BLaER1 treated with 17β-estradiol and CSF1 and Interleukin-3, amounts not matched to agents 10 nM and 100 nM (cell line): ENCODE measurements around the gene GNA12.
A peak's percentile ranks its signal among the peaks of the same experiment; 100 is the strongest.

Experiments
- H3K27ac ChIP-seq, 11 experiments: shearing (Covaris generic); formaldehyde crosslinking; 2 replicates each; pipeline ENCODE4 v1.8.1; 2022
- H3K27me3 ChIP-seq, 11 experiments: shearing (Covaris generic); formaldehyde crosslinking; 2 replicates each; pipeline ENCODE4 v1.8.1; 2022
- H3K36me3 ChIP-seq, 11 experiments: shearing (Covaris generic); formaldehyde crosslinking; 2 replicates each; pipeline ENCODE4 v1.8.1; 2022
- H3K4me1 ChIP-seq, 10 experiments: shearing (Covaris generic); formaldehyde crosslinking; 2 replicates each; pipeline ENCODE4 v1.8.1; 2022
- H3K4me2 ChIP-seq, 11 experiments: shearing (Covaris generic); formaldehyde crosslinking; 2 replicates each; pipeline ENCODE4 v1.8.1; 2022
- H3K4me3 ChIP-seq, 10 experiments: shearing (Covaris generic); formaldehyde crosslinking; 2 replicates each; pipeline ENCODE4 v1.8.1; 2022
- H3K9ac ChIP-seq, 11 experiments: shearing (Covaris generic); formaldehyde crosslinking; 2 replicates each; pipeline ENCODE4 v1.8.1; 2022
- H3K9me3 ChIP-seq, 11 experiments: shearing (Covaris generic); formaldehyde crosslinking; replicated peaks in 1 of 11; 2 replicates each; pipeline ENCODE4 v1.8.1; 2022
- H4K20me1 ChIP-seq, 11 experiments: shearing (Covaris generic); formaldehyde crosslinking; 2 replicates each; pipeline ENCODE4 v1.8.1; 2022
- Cebpa-rat ChIP-seq, 11 experiments: shearing (Covaris generic); IDR thresholded peaks; 2 replicates each; pipeline ENCODE4 v1.8.1; 2022

GNA12 gene

GRCh38 chr7:2771274-2771731 is 72.8 kb downstream of the GNA12 start:
- H3K4me2 ChIP-seq: peak overlapping the region in 4 of 11 experiments; percentile 19 to 85 (median 80); a peak in 7 of 22 replicates
- H3K27ac ChIP-seq: peak overlapping the region in 7 of 11 experiments; percentile 10 to 94 (median 84); a peak in 11 of 22 replicates

GRCh38 chr7:2764621-2765020 is 79.5 kb downstream of the GNA12 start:
- peaks cover 0 to 8% (median 0%) of the 10 kb centered on the region in 11 experiments; a peak in 1 of 22 replicates for H4K20me1 ChIP-seq
- H3K36me3 ChIP-seq: peaks cover 0 to 80% (median 41%) of the 10 kb centered on the region in 11 experiments; a peak in 19 of 22 replicates
- H3K9me3 ChIP-seq: peaks cover 0 to 3% (median 0%) of the 10 kb centered on the region in 11 experiments; a peak in 2 of 22 replicates
- H3K9ac ChIP-seq: no peak overlapping the region
- H3K4me3 ChIP-seq: no peak overlapping the region
- H3K27ac ChIP-seq: peak overlapping the region in 6 of 11 experiments; percentile 1 to 81 (median 37); a peak in 9 of 22 replicates
- H3K4me2 ChIP-seq: no peak overlapping the region
- no peak for TF ChIP-seq Cebpa-rat (IDR thresholded peaks at IDR 0.05)
- H3K4me1 ChIP-seq: peaks cover 27 to 53% (median 45%) of the 10 kb centered on the region in 10 experiments
- H3K27me3 ChIP-seq: no peaks in the 10 kb centered on the region

More at GRCh38 chr7:2771274-2771731, 72.8 kb downstream of the GNA12 start:
- Histone ChIP-seq H3K36me3 (peaks cover 0 to 99% (median 75%) of the 10 kb centered on the region in 11 experiments; a peak in 18 of 22 replicates), H3K4me1 (peaks cover 7 to 56% (median 26%) of the 10 kb centered on the region in 10 experiments; a peak in 17 of 20 replicates), H4K20me1 (peaks cover 0 to 8% (median 0%) of the 10 kb centered on the region in 11 experiments; a peak in 1 of 22 replicates), H3K27me3 (no peaks in the 10 kb centered on the region), H3K9me3 (peaks cover 0 to 30% (median 12%) of the 10 kb centered on the region in 11 experiments; a peak in 13 of 22 replicates), H3K9ac (no peak overlapping the region), H3K4me3 (no peak overlapping the region)
- TF ChIP-seq Cebpa-rat (IDR thresholded peaks at IDR 0.05): no peak

- Histone ChIP-seq H3K27ac (peak overlapping the region in 8 of 11 experiments; percentile 23 to 81 (median 42); a peak in 12 of 22 replicates), H3K4me2 (peak overlapping the region in 3 of 11 experiments; percentile 81 to 92 (median 89); a peak in 6 of 22 replicates), H3K4me3 (no peak overlapping the region), H3K4me1 (peaks cover 34 to 63% (median 55%) of the 10 kb centered on the region in 10 experiments), H3K36me3 (peaks cover 0 to 78% (median 41%) of the 10 kb centered on the region in 11 experiments; a peak in 18 of 22 replicates), H3K27me3 (no peaks in the 10 kb centered on the region), H4K20me1 (peaks cover 0 to 8% (median 0%) of the 10 kb centered on the region in 11 experiments; a peak in 1 of 22 replicates), H3K9me3 (peaks cover 0 to 3% (median 0%) of the 10 kb centered on the region in 11 experiments; a peak in 2 of 22 replicates), H3K9ac (peak overlapping the region in 3 of 11 experiments; percentile 19 to 55 (median 51); a peak in 2 of 22 replicates)
- TF ChIP-seq Cebpa-rat (IDR thresholded peaks at IDR 0.05): no peak
Observed at GRCh38 chr7:2763597-2763996, 80.5 kb downstream of the GNA12 start.

- Histone ChIP-seq H3K4me1 (peaks cover 47 to 79% (median 71%) of the 10 kb centered on the region in 10 experiments), H3K27ac (peak overlapping the region in 8 of 11 experiments; percentile 5 to 86 (median 68); a peak in 12 of 22 replicates), H3K27me3 (no peaks in the 10 kb centered on the region), H3K4me3 (no peak overlapping the region), H3K9ac (peak overlapping the region in 4 of 11 experiments; percentile 12 to 49 (median 34); a peak in 4 of 22 replicates), H3K9me3 (peaks cover 0 to 6% (median 0%) of the 10 kb centered on the region in 11 experiments; a peak in 3 of 22 replicates), H4K20me1 (peaks cover 0 to 8% (median 0%) of the 10 kb centered on the region in 11 experiments; a peak in 2 of 22 replicates), H3K4me2 (peak overlapping the region; percentile 59 to 92 (median 81); a peak in 18 of 22 replicates), H3K36me3 (peaks cover 0 to 75% (median 34%) of the 10 kb centered on the region in 11 experiments; a peak in 17 of 22 replicates)
- TF ChIP-seq Cebpa-rat (IDR thresholded peaks at IDR 0.05): no peak
Observed at GRCh38 chr7:2761801-2762497, 82.2 kb downstream of the GNA12 start.

GRCh38 chr7:2761131-2761624 is 82.9 kb downstream of the GNA12 start:
- no peak for TF ChIP-seq Cebpa-rat (IDR thresholded peaks at IDR 0.05)
- Histone ChIP-seq H3K27me3 (no peaks in the 10 kb centered on the region), H4K20me1 (peaks cover 0 to 8% (median 0%) of the 10 kb centered on the region in 11 experiments; a peak in 2 of 22 replicates), H3K4me2 (peak overlapping the region; percentile 59 to 92 (median 81)), H3K9ac (peak overlapping the region in 10 of 11 experiments; percentile 6 to 64 (median 46); a peak in 16 of 22 replicates), H3K4me3 (no peak overlapping the region), H3K9me3 (peaks cover 0 to 14% (median 6%) of the 10 kb centered on the region in 11 experiments; a peak in 12 of 22 replicates), H3K36me3 (peaks cover 6 to 75% (median 42%) of the 10 kb centered on the region in 11 experiments; a peak in 21 of 22 replicates), H3K27ac (peak overlapping the region; percentile 38 to 88 (median 77); a peak in 21 of 22 replicates), H3K4me1 (peaks cover 47 to 86% (median 74%) of the 10 kb centered on the region in 10 experiments)

GRCh38 chr7:2760098-2760889 is 83.8 kb downstream of the GNA12 start:
- H3K9ac ChIP-seq: peak overlapping the region in 10 of 11 experiments; percentile 6 to 64 (median 46); a peak in 17 of 22 replicates
- no peaks in the 10 kb centered on the region for H3K27me3 ChIP-seq
- H3K27ac ChIP-seq: peak overlapping the region; percentile 38 to 88 (median 77); a peak in 21 of 22 replicates
- H3K4me2 ChIP-seq: peak overlapping the region; percentile 59 to 92 (median 81)
- peaks cover 13 to 81% (median 47%) of the 10 kb centered on the region in 11 experiments; a peak in 21 of 22 replicates for H3K36me3 ChIP-seq
- no peak for TF ChIP-seq Cebpa-rat (IDR thresholded peaks at IDR 0.05)
- H3K4me3 ChIP-seq: no peak overlapping the region
- H3K4me1 ChIP-seq: peaks cover 47 to 83% (median 69%) of the 10 kb centered on the region in 10 experiments
- peaks cover 0 to 8% (median 0%) of the 10 kb centered on the region in 11 experiments; a peak in 2 of 22 replicates for H4K20me1 ChIP-seq
- peaks cover 6 to 22% (median 15%) of the 10 kb centered on the region in 11 experiments; a peak in 21 of 22 replicates for H3K9me3 ChIP-seq

- peaks cover 19 to 84% (median 50%) of the 10 kb centered on the region in 11 experiments; a peak in 21 of 22 replicates for H3K36me3 ChIP-seq
- H3K27me3 ChIP-seq: no peaks in the 10 kb centered on the region
- peaks cover 0 to 8% (median 0%) of the 10 kb centered on the region in 11 experiments; a peak in 2 of 22 replicates for H4K20me1 ChIP-seq
- no peak overlapping the region for H3K4me3 ChIP-seq
- no peak overlapping the region; a peak in 1 of 22 replicates for H3K9ac ChIP-seq
- H3K4me1 ChIP-seq: peaks cover 47 to 83% (median 66%) of the 10 kb centered on the region in 10 experiments
- peak overlapping the region; percentile 59 to 92 (median 81) for H3K4me2 ChIP-seq
- TF ChIP-seq Cebpa-rat (IDR thresholded peaks at IDR 0.05): no peak
- peak overlapping the region; percentile 38 to 88 (median 77); a peak in 19 of 22 replicates for H3K27ac ChIP-seq
- H3K9me3 ChIP-seq: peaks cover 12 to 28% (median 20%) of the 10 kb centered on the region in 11 experiments; a peak in 21 of 22 replicates
Observed at GRCh38 chr7:2759736-2760097, 84.4 kb downstream of the GNA12 start.
